WERI-Rb-1 (cell line): Measurements from ENCODE around the gene JPH4.

Source experiments
- DNase-seq: peaks from one replicate; pipeline ENCODE4 v3.0.0-alpha.2; 2020
- H3K27ac ChIP-seq: fragments of 250-450 bp; sonication (Bioruptor Pico); 2 replicates; pipeline ENCODE4 v1.5.1; 2020; ENCODE audit warnings: mild to moderate bottlenecking, moderate library complexity
- H3K27me3 ChIP-seq: fragments of 250-450 bp; sonication (Bioruptor Pico); 2 replicates; pipeline ENCODE4 v1.5.1; 2021; ENCODE audit warnings: mild to moderate bottlenecking, low read depth, moderate library complexity; ENCODE audit not compliant: insufficient read depth, severe bottlenecking
- H3K36me3 ChIP-seq: fragments of 250-450 bp; sonication (Bioruptor Pico); 2 replicates; pipeline ENCODE4 v1.5.1; 2020; ENCODE audit warnings: mild to moderate bottlenecking, moderate library complexity
- H3K4me3 ChIP-seq: 2 replicates; pipeline ENCODE4 v1.5.1; 2011; ENCODE audit warnings: low read depth, mild to moderate bottlenecking, control low read depth, low read length
- H3K9me3 ChIP-seq: fragments of 250-450 bp; sonication (Bioruptor Pico); 2 replicates; pipeline ENCODE4 v1.5.1; 2021; ENCODE audit warnings: mild to moderate bottlenecking, moderate library complexity; ENCODE audit not compliant: severe bottlenecking
- TF ChIP-seq, protein P1 (sequence below): IDR thresholded peaks from 2 replicates; pipeline ENCODE4 v1.5.1; 2011; ENCODE audit warnings: low read depth, mild to moderate bottlenecking, control low read depth, inconsistent platforms, low read length

Gene JPH4

DNA sequence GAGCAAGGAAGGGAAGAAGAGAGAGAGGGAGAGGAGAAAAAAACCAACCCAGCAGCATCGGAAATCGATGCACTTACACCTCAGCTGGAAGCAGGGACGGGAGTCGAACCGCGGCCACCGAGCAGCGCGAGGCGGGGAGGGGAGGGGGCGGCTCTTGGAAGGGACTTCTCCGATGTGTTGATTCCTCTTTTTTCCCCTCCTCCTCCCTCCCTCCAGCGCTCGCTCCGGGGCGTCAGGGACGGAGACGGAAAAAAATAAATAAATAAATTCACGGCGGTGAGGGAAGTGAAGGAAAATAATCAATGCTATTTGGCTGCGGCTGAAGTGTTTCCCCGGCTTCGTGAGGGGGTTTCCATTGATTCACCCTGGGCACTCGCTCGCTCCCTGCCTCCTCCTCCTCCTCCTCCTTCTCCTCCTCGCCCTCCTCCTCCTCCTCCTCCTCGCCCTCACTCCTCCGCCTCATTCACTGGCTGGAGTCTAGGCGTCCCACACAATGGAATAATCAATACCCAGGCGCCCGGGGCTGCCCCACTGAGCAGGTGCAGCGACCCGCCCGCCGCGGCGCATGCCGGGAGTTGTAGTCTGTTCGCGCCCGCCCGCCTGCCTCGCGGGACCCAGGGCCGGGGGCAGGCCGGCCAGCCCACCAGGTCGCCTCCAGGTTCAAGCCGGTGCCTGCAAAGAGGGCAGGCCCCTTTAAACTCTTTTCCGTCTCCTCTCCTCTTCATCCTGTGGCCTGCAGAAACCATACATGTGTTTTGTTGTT, 27.1 kb downstream of the JPH4 start, which contains the start of gene ZFHX2:
Gene ZFHX2 (minus strand): TSS at position 500 of the 763 bp plus-strand sequence. CDS start 16,440 bp downstream, outside the sequence.
- H3K9me3 ChIP-seq, result no peaks in the 10 kb centered on the region
- peak within 1 kb of the TSS; percentile 78 for H3K4me3 ChIP-seq
- H3K27ac ChIP-seq, result peak within 1 kb of the TSS; percentile 80
- no peaks in the 10 kb centered on the region; the same call in 1 of the 2 replicates for H3K36me3 ChIP-seq
- H3K27me3 ChIP-seq, result no peaks in the 10 kb centered on the region
- TF ChIP-seq, protein P1, sequence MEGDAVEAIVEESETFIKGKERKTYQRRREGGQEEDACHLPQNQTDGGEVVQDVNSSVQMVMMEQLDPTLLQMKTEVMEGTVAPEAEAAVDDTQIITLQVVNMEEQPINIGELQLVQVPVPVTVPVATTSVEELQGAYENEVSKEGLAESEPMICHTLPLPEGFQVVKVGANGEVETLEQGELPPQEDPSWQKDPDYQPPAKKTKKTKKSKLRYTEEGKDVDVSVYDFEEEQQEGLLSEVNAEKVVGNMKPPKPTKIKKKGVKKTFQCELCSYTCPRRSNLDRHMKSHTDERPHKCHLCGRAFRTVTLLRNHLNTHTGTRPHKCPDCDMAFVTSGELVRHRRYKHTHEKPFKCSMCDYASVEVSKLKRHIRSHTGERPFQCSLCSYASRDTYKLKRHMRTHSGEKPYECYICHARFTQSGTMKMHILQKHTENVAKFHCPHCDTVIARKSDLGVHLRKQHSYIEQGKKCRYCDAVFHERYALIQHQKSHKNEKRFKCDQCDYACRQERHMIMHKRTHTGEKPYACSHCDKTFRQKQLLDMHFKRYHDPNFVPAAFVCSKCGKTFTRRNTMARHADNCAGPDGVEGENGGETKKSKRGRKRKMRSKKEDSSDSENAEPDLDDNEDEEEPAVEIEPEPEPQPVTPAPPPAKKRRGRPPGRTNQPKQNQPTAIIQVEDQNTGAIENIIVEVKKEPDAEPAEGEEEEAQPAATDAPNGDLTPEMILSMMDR, result no peak
- DNase-seq, result peak; percentile 91

DNA sequence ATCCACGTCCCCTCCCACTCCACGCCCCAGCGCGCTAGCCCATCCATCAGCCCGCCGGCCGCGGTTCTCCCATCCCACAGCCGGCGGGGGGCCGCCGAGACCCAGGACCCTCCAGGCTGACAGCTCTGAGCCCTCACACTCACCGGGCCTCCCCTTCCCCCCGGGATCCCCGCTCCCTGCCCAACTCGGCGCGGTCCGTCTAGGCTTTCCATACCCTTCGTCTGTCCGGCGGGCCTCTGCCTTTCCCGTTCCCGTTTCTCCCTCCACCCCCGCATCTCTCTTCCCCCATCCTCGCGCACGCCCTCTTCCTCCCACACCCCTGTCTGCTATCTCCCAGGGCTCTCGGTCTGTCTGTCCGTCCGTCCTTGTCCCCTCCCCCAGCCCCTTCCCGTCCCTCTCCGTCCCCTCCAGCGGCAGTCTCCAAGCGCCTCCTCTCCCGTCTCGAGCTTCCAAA, 27.8 kb downstream of the JPH4 start:
- no peak for DNase-seq
- H3K36me3 ChIP-seq, result no peaks in the 10 kb centered on the region; the same call in 1 of the 2 replicates

DNA sequence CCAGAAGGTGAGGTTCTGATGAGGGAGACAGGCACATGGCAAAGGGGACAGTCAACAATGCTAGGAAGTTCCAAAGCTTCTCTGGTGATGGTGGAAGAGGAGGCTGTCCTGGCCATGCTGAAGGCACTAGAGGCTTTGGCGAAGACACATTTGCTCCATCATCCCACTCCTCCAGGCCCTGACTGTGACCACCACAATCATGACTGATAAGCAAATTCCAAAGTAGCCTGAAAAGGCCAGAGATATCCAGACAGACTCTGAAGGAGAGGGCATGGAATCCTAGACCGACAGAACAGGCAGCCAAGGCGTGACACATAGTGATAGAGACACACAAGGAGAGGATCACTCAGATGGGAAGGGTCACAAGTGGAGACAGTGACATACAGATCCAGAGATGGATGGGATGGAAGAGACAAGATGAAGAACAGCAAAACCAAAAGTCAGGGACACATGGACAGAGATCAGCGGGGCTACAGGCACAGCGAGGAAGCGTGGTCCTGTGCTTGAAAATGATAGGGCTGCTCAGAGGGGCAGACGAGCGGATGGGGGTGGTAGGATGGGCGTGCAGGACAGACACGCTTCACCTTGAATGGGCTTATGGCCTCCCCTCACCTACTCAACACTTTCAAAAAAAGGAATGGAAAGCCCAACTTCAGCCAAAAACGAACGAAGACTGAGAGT, 28.3 kb downstream of the JPH4 start:
- H3K9me3 ChIP-seq, result no peaks in the 10 kb centered on the region

More for the DNA sequence above, 27.8 kb downstream of the JPH4 start:
- TF ChIP-seq, protein P1, result no peak
- Histone ChIP-seq H3K9me3 (no peaks in the 10 kb centered on the region), H3K27me3 (no peaks in the 10 kb centered on the region), H3K4me3 (peak overlapping the region; percentile 78), H3K27ac (peak overlapping the region; percentile 80)

DNA sequence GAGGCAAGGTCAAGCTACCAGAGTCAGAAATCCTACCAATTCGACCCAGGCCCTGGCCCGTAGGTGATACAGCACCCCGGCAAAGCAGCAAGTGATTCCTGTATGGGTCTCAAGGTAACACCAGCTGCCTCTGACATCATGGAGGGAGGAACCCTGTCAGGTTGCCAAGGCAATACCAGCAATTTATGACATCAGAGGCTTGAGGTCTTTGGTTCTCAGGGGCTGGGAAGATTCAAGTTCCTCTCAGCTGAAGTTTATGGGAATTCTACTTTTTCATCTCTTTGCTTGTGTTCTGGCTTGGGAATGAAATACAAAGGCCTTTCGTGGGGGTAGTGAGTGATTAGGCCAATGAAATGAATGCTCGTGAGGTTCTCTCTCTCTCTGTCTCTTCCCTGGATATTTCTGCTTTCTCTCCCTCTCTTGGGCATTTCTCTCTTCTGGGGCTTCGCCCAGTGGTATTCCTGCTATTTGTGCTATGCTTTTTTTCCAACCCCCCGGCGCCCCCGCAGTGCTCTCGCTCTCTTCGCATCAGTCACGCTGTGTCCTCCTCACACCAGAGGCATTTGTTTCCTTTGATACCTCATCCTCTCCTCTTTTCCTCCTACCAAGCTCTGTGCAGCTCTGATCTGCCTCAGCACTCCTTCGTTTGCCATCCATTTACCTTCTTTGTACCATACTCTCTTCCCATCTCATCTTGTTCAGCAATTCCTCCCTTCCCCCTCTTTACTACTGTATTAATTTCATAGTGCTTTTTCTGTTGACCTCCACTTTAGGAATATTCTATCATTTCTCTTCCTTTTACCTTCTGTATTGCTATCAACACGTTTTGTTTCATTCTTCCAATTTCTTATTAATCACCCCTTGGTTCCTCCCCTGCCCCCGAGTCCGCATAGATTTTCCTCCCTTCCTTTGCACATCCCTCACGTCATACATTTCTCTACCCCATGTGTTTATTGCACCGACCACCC, 30.0 kb downstream of the JPH4 start:
- no peaks in the 10 kb centered on the region for H3K9me3 ChIP-seq
- no peaks in the 10 kb centered on the region for H3K27me3 ChIP-seq
- H3K4me3 ChIP-seq, result no peak overlapping the region
- H3K27ac ChIP-seq, result no peak overlapping the region
- no peaks in the 10 kb centered on the region; the same call in 1 of the 2 replicates for H3K36me3 ChIP-seq
- TF ChIP-seq, protein P1, result no peak
- no peak for DNase-seq

More for the DNA sequence above, 28.3 kb downstream of the JPH4 start:
- H3K4me3 ChIP-seq, result peak overlapping the region; percentile 78
- H3K36me3 ChIP-seq, result no peaks in the 10 kb centered on the region; the same call in 1 of the 2 replicates
- no peaks in the 10 kb centered on the region for H3K27me3 ChIP-seq
- TF ChIP-seq, protein P1, result no peak
- DNase-seq, result no peak
- no peak overlapping the region for H3K27ac ChIP-seq

DNA sequence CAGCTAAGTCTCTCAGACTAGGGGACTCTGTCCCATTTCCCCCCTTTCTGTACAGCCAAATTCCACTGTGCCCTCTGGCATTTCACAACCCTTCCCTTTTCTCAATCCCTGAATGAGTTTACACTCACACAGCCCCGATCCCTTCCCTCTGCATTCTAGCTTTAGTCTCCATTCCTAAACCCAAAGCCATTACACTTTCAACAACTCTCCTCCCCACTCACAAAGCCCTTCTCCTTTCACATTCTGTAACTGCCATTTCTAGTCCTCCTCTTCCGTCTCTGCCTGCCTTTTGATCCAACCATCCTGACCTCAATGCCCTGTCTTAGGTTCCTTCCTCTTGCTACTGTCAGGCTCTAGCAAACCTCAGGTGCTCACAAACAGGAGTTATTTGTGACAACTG, 30.7 kb downstream of the JPH4 start:
- Histone ChIP-seq H3K9me3 (no peaks in the 10 kb centered on the region), H3K27me3 (no peaks in the 10 kb centered on the region), H3K36me3 (no peaks in the 10 kb centered on the region; the same call in 1 of the 2 replicates), H3K4me3 (no peak overlapping the region), H3K27ac (no peak overlapping the region)
- no peak for DNase-seq
- TF ChIP-seq, protein P1, result no peak
